GM06990 (cell line): Measurements from ENCODE around the gene ROPN1L.
"Not testable (repeated sequence)": the region's sequence is repeated elsewhere in the genome, so short reads cannot be mapped to it uniquely, and the experiment has no call there.

Source experiments
- DNase-seq: peaks from one replicate; pipeline ENCODE4 v3.0.0-alpha.2; 2011; ENCODE audit not compliant: insufficient read length; ENCODE audit errors: extremely low read depth
- H3K27me3 ChIP-seq: replicated peaks from 2 replicates; pipeline ENCODE4 v1.6.0; 2011; ENCODE audit warnings: low read length; ENCODE audit not compliant: control insufficient read depth, insufficient read depth
- H3K36me3 ChIP-seq: 2 replicates; pipeline ENCODE4 v1.5.1; 2011; ENCODE audit warnings: low read length; ENCODE audit not compliant: control insufficient read depth, insufficient read depth
- H3K4me3 ChIP-seq: replicated peaks from 2 replicates; pipeline ENCODE4 v1.5.1; 2011; ENCODE audit warnings: low read depth, mild to moderate bottlenecking, control low read depth, low read length
- TF ChIP-seq, protein P1 (sequence below): IDR thresholded peaks from 2 replicates; pipeline ENCODE4 v1.5.1; 2011; ENCODE audit warnings: low read length, control low read depth, mild to moderate bottlenecking, inconsistent platforms; ENCODE audit not compliant: insufficient read depth, poor library complexity, severe bottlenecking

Gene ROPN1L

DNA sequence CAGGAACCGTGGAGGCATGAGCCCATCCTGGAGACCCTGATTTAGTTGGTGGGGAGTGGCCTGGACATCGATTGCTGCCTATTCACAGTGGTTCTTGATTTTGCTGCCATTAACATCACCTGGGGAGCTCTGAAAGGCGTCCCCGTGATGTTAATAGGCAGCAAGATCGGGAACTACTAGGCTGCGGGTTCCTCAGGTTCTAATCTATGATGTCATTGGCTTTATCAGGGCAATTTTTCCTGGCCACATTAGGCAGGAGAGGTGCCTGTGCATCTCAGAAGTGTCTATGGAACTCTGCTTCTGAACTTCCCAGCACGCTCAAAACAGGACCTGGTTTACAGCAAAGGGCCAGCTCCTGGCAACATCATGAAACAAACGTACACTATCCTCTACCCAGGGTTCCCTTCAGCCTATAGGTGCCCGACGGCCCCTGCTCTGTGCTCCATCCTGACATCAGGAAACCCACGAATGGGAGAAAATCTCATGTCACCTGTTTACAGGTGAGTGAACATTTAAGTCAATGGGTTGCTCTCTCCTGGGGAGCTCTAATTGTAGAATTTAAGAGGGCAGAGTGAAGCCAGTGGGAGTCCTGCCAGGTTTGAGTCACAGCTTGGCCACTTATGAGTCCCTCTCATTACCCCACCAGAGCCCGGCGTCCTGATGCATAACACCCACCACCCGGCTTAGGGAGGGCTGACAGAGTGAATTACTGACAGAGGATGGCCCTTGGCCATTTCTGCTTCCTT lies 49.4 kb downstream of the ROPN1L start:
- DNase-seq, result no peak
- TF ChIP-seq, protein P1, sequence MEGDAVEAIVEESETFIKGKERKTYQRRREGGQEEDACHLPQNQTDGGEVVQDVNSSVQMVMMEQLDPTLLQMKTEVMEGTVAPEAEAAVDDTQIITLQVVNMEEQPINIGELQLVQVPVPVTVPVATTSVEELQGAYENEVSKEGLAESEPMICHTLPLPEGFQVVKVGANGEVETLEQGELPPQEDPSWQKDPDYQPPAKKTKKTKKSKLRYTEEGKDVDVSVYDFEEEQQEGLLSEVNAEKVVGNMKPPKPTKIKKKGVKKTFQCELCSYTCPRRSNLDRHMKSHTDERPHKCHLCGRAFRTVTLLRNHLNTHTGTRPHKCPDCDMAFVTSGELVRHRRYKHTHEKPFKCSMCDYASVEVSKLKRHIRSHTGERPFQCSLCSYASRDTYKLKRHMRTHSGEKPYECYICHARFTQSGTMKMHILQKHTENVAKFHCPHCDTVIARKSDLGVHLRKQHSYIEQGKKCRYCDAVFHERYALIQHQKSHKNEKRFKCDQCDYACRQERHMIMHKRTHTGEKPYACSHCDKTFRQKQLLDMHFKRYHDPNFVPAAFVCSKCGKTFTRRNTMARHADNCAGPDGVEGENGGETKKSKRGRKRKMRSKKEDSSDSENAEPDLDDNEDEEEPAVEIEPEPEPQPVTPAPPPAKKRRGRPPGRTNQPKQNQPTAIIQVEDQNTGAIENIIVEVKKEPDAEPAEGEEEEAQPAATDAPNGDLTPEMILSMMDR, result no peak

DNA sequence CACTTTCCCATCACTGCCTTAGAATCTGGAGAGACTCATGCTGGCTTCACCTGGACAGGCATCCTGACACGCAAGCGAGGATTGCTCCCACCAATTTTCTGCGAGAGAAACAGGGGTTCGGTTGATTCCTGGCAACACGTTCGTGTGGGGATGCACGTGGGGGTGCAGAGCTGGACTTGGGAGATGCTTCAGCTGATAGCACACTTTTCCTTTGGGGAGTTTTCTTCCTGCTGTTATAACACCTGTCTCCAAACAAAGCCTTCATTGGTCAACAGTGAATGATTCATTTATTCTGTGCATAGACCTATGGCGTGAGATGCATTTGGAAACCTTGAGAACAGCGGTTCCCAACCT lies 50.0 kb downstream of the ROPN1L start:
- Histone ChIP-seq H3K4me3 (no peak overlapping the region), H3K36me3 (no peaks in the 10 kb centered on the region), H3K27me3 (no peaks in the 10 kb centered on the region)
- TF ChIP-seq, protein P1, result no peak
- DNase-seq, result no peak

More for the DNA sequence above, 49.4 kb downstream of the ROPN1L start:
- H3K27me3 ChIP-seq, result no peaks in the 10 kb centered on the region
- H3K4me3 ChIP-seq, result no peak overlapping the region
- no peaks in the 10 kb centered on the region for H3K36me3 ChIP-seq

DNA sequence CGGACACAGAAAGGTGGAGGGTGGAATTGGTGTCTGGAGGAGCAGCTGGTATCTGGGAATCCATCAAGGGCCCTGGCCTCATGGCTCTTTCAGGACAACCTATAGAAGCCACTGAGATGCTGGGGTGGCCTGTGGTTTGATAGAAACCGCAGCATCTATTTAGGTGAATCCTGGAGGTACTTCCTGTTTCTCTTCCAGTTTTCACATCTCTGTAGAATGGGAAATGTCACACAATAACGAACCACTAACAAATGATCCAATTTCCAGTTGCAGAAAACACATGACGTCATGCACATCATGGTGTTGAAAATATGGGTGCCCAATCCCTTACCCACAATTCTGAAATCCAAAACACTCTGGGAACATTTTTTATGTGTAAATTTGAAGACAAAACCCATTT lies 52.2 kb downstream of the ROPN1L start:
- TF ChIP-seq, protein P1, result no peak
- H3K4me3 ChIP-seq, result no peak overlapping the region
- no peaks in the 10 kb centered on the region for H3K27me3 ChIP-seq
- DNase-seq, result no peak
- no peaks in the 10 kb centered on the region for H3K36me3 ChIP-seq

DNA sequence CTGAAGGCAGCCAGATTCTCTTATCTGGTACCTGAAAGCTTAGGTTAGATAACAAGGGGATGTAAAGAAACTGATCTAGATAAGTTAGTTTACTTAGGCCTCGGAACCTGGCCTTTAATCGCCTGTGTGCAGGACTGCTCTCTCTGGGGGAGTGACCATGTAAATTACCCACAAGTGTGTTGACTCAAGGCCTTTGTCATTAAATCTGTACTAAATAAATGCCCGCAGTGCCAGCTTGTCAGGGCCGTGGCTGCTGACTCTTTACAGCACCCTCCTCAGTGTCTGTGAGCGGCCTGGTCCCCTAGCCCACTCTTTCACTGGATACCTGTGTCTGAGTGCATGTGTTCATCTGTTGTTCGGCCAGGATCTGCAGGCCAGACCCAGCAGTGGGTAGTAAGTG lies 52.8 kb downstream of the ROPN1L start:
- DNase-seq, H3K4me3 ChIP-seq, H3K27me3 ChIP-seq, H3K36me3 ChIP-seq: not testable (repeated sequence)

DNA sequence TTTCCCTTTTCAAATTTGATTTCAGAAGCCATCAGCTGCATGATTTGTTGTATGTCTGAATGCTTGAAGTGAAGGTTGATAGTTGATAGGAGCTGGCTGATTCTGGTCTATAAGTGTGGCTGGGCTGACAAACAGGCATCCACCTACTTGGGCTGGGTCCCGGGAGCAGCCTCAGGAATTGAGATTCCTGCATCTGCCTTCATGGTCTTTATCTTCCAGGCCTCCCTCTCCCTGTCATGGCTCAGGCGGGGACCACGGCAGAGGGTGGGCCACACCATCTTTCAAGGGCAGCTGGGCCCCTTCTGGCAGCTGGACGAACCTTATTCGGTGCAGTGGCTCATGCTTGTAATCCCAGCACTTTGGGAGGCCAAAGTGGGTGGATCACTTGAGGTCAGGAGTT lies 55.9 kb downstream of the ROPN1L start:
- TF ChIP-seq, protein P1, result no peak
- H3K36me3 ChIP-seq, result no peaks in the 10 kb centered on the region
- H3K27me3 ChIP-seq, result no peaks in the 10 kb centered on the region
- no peak for DNase-seq
- H3K4me3 ChIP-seq, result no peak overlapping the region

DNA sequence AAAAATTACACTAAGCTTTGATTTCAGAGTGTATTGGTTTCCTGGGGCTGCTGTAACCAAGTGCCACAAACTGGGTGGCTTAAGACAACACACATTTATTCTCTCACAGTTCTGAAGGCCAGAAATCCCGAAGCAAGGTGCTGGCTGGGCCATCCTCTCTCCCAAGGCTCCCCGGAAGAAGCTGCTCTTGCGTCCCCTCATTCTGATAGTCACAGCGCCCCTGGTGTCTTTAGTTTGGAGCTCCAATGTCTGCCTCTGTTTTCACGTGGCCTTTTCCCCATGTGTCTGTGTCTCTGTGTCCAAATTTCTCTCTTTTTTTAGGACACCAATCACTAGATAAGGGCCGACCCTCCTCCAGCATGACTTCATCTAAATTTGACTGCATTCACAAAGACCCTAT lies 56.7 kb downstream of the ROPN1L start:
- Histone ChIP-seq H3K4me3 (no peak overlapping the region), H3K36me3 (no peaks in the 10 kb centered on the region), H3K27me3 (no peaks in the 10 kb centered on the region)
- TF ChIP-seq, protein P1, result peak; percentile 11
- DNase-seq, result no peak
